HepG2 (cell line): Measurements from ENCODE around the gene SNAI3. TPM values are rescaled to one million over a fixed set of nuclear protein-coding genes. Genes with fewer than 3 reads are reported as not detected.
A peak's percentile ranks its signal among the peaks of the same experiment; 100 is the strongest.

ENCODE experiments used
- ARNT2 ChIP-seq: sonication (generic); formaldehyde crosslinking; IDR thresholded peaks from 2 replicates; pipeline ENCODE4 v1.8.0; 2022; ENCODE audit warnings: mild to moderate bottlenecking, low read depth, missing genetic modification reagents, moderate library complexity
- BHLHE40 ChIP-seq: IDR thresholded peaks from 2 replicates; pipeline ENCODE4 v1.6.1; 2011; ENCODE audit warnings: low read length, improper control_type of control experiment
- JUN ChIP-seq: sonication (generic); formaldehyde crosslinking; IDR thresholded peaks from 2 replicates; pipeline ENCODE4 v1.4.0; 2020; ENCODE audit warnings: mild to moderate bottlenecking, missing genetic modification reagents
- KLF13 ChIP-seq: sonication (generic); formaldehyde crosslinking; IDR thresholded peaks from 2 replicates; pipeline ENCODE4 v1.4.0; 2020; ENCODE audit warnings: mild to moderate bottlenecking, missing genetic modification reagents
- NR2F2 ChIP-seq: IDR thresholded peaks from 2 replicates; pipeline ENCODE4 v1.6.1; 2012; ENCODE audit warnings: low read depth, inconsistent platforms, borderline replicate concordance
- TBX2 ChIP-seq: sonication (generic); formaldehyde crosslinking; IDR thresholded peaks from 2 replicates; pipeline ENCODE4 v1.5.0; 2020; ENCODE audit warnings: missing genetic modification reagents, mild to moderate bottlenecking, borderline replicate concordance
- ZNF160 ChIP-seq: sonication (generic); formaldehyde crosslinking; IDR thresholded peaks from 2 replicates; pipeline ENCODE4 v1.8.0; 2022; ENCODE audit warnings: mild to moderate bottlenecking, inconsistent platforms, missing genetic modification reagents
- ZNF343 ChIP-seq: sonication (generic); formaldehyde crosslinking; IDR thresholded peaks from 2 replicates; pipeline ENCODE4 v1.4.0; 2020; ENCODE audit warnings: mild to moderate bottlenecking, missing genetic modification reagents
- ZNF446 ChIP-seq: sonication (generic); formaldehyde crosslinking; IDR thresholded peaks from 2 replicates; pipeline ENCODE4 v1.5.0; 2020; ENCODE audit warnings: mild to moderate bottlenecking, missing genetic modification reagents
- ZNF547 ChIP-seq: sonication (generic); formaldehyde crosslinking; IDR thresholded peaks from 2 replicates; pipeline ENCODE4 v1.5.1; 2020; ENCODE audit warnings: mild to moderate bottlenecking, missing genetic modification reagents
- ZNF597 ChIP-seq: sonication (generic); formaldehyde crosslinking; IDR thresholded peaks from 2 replicates; pipeline ENCODE4 v1.5.0; 2020; ENCODE audit warnings: missing genetic modification reagents
- ZNF644 ChIP-seq: IDR thresholded peaks from 2 replicates; pipeline ENCODE4 v1.6.1; 2016; ENCODE audit warnings: low read depth
- polyA plus RNA-seq, 8 experiments: library from polyadenylated mRNA; depleted of rRNA in 3 of 8; stranded (reverse) in 7 of 8; unstranded in 1 of 8; fragments of >200 nt; fragmentation: Illumina TruSeq in 4 of 8; extraction: Trizol in 4 of 8; gene quantifications; 2 replicates each; pipeline versions ENCODE4 v1.2.1 to v1.2.3, GENCODE V29; 2011 to 2016; ENCODE audit warnings: low read depth in 4 of 8, missing spikeins in 1 of 8, mixed read lengths in 1 of 8; ENCODE audit not compliant: insufficient read depth in 1 of 8
- total RNA-seq, 5 experiments: library from RNA; depleted of rRNA; stranded (reverse); fragments of >200 nt; fragmentation: Illumina TruSeq; extraction: Trizol; gene quantifications; 2 replicates each; pipeline ENCODE4 v1.2.3, GENCODE V29; 2016; ENCODE audit warnings: low read depth in 1 of 5
- TF ChIP-seq, protein P1 (sequence below): sonication (generic); formaldehyde crosslinking; IDR thresholded peaks from 2 replicates; pipeline ENCODE4 v1.5.1; 2020; ENCODE audit warnings: mild to moderate bottlenecking, missing genetic modification reagents
- TF ChIP-seq, protein P2 (sequence below): sonication (generic); formaldehyde crosslinking; IDR thresholded peaks from 2 replicates; pipeline ENCODE4 v1.4.0; 2020; ENCODE audit warnings: missing genetic modification reagents
- TF ChIP-seq, protein P3 (sequence below): sonication (generic); formaldehyde crosslinking; IDR thresholded peaks from 2 replicates; pipeline ENCODE4 v1.9.0; 2022; ENCODE audit warnings: missing genetic modification reagents, mild to moderate bottlenecking, borderline replicate concordance

The SNAI3 gene
- total and polyA plus RNA-seq, 2 of the 13 experiments (the other 11 are each of a cell fraction or from before 2014, with no cell fraction given): 0.09 to 0.18 TPM

DNA sequence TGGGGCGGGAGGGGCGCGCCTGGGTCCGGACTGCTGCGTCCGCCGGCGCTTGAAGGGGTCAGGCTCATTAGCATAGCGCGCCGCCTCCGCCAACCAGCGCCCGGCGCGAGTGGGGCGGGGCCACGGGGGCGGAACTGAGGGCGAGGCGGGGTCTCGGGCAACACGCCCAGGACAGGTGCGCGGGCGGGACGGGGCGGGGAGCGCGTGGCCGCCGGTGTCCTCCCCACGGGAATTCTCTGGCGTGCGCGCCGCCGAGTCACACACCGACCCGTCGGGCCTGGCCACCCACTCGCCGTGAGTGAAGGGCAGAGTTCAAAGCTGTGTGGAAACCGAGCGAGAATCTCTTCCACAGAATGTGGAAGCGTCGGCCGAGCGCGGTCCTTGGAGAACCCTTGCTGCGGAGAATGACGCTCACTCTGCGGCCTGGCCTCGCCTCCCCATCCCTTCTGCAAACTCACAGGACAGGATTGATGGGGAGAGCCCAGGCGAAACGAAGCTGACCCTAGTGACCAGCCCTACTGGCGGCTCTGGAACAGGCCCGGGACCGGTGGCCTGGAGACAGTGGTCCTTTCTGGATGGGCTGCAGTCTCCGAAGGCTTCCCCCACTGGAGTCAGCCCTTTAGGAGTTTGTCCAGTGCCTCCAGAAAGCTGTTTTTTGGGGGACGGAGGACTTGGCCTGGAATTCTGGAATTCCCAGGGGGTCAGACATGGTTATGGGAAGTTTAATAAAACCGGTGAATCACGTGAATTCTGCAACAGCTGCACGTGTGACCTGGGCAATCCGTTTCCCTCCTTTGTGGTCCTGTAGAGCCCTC lies at the start of gene SNAI3 (continued):
- TF ChIP-seq, protein P1, sequence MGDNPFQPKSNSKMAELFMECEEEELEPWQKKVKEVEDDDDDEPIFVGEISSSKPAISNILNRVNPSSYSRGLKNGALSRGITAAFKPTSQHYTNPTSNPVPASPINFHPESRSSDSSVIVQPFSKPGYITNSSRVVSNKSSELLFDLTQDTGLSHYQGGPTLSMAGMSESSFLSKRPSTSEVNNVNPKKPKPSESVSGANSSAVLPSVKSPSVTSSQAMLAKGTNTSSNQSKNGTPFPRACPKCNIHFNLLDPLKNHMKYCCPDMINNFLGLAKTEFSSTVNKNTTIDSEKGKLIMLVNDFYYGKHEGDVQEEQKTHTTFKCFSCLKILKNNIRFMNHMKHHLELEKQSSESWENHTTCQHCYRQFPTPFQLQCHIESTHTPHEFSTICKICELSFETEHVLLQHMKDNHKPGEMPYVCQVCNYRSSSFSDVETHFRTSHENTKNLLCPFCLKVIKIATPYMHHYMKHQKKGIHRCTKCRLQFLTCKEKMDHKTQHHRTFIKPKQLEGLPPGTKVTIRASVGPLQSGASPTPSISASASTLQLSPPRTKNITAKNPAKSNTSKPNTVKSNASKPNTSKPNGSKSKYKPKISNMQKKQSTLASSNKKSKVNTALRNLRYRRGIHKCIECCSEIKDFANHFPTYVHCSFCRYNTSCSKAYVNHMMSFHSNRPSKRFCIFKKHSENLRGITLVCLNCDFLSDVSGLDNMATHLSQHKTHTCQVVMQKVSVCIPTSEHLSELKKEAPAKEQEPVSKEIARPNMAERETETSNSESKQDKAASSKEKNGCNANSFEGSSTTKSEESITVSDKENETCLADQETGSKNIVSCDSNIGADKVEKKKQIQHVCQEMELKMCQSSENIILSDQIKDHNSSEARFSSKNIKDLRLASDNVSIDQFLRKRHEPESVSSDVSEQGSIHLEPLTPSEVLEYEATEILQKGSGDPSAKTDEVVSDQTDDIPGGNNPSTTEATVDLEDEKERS (CRISPR knock-in tag): 0 out of 2 replicates have a peak, but pooled peaks have one; percentile 44
- TF ChIP-seq ARNT2 (peak; percentile 70; the same call in 1 of the 2 replicates), BHLHE40 (peak; percentile 86), JUN (peak; percentile 61; the same call in 1 of the 2 replicates), ZNF547 (CRISPR knock-in tag) (peak; percentile 45), TBX2 (CRISPR knock-in tag) (peak; percentile 56; the same call in 1 of the 2 replicates), KLF13 (CRISPR knock-in tag) (no peak), ZNF446 (peak; percentile 75), NR2F2 (no peak), ZNF644 (CRISPR knock-in tag) (no peak), ZNF160 (CRISPR knock-in tag) (no peak), ZNF597 (CRISPR knock-in tag) (0 out of 2 replicates have a peak, but pooled peaks have one; percentile 57), ZNF343 (CRISPR knock-in tag) (peak; percentile 88)
- TF ChIP-seq, protein P2, sequence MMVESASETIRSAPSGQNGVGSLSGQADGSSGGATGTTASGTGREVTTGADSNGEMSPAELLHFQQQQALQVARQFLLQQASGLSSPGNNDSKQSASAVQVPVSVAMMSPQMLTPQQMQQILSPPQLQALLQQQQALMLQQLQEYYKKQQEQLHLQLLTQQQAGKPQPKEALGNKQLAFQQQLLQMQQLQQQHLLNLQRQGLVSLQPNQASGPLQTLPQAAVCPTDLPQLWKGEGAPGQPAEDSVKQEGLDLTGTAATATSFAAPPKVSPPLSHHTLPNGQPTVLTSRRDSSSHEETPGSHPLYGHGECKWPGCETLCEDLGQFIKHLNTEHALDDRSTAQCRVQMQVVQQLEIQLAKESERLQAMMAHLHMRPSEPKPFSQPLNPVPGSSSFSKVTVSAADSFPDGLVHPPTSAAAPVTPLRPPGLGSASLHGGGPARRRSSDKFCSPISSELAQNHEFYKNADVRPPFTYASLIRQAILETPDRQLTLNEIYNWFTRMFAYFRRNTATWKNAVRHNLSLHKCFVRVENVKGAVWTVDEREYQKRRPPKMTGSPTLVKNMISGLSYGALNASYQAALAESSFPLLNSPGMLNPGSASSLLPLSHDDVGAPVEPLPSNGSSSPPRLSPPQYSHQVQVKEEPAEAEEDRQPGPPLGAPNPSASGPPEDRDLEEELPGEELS (CRISPR knock-in tag): 0 out of 2 replicates have a peak, but pooled peaks have one; percentile 38
- TF ChIP-seq, protein P3, sequence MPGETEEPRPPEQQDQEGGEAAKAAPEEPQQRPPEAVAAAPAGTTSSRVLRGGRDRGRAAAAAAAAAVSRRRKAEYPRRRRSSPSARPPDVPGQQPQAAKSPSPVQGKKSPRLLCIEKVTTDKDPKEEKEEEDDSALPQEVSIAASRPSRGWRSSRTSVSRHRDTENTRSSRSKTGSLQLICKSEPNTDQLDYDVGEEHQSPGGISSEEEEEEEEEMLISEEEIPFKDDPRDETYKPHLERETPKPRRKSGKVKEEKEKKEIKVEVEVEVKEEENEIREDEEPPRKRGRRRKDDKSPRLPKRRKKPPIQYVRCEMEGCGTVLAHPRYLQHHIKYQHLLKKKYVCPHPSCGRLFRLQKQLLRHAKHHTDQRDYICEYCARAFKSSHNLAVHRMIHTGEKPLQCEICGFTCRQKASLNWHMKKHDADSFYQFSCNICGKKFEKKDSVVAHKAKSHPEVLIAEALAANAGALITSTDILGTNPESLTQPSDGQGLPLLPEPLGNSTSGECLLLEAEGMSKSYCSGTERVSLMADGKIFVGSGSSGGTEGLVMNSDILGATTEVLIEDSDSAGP (CRISPR knock-in tag): peak; percentile 61; the same call in 1 of the 2 replicates
